Karpas-422 (cell line): ENCODE results near the gene FAM216A. TPM values are rescaled to one million over a fixed set of nuclear protein-coding genes. Genes with fewer than 3 reads are reported as not detected.

ENCODE experiments used
- DNase-seq: peaks from one replicate; pipeline ENCODE4 v3.0.0-alpha.2; 2015
- H2AFZ ChIP-seq: fragments of 200-600 bp; sonication (generic); 2 replicates; pipeline ENCODE4 v1.6.1; 2014; ENCODE audit warnings: antibody characterized with exemption, low read length, mixed read lengths
- H3K27ac ChIP-seq: fragments of 200-600 bp; sonication (generic); 2 replicates; pipeline ENCODE4 v1.5.1; 2014; ENCODE audit warnings: mild to moderate bottlenecking, low read length, moderate library complexity
- H3K27me3 ChIP-seq: fragments of 200-600 bp; sonication (generic); 2 replicates; pipeline ENCODE4 v1.6.1; 2014; ENCODE audit warnings: low read length, mixed read lengths
- H3K36me3 ChIP-seq: fragments of 200-600 bp; sonication (generic); 2 replicates; pipeline ENCODE4 v1.6.1; 2014; ENCODE audit warnings: low read length, mixed read lengths; ENCODE audit not compliant: insufficient read depth
- H3K4me1 ChIP-seq: fragments of 200-600 bp; sonication (generic); 2 replicates; pipeline ENCODE4 v1.6.1; 2014; ENCODE audit warnings: mild to moderate bottlenecking, low read length, mixed read lengths
- H3K4me2 ChIP-seq: fragments of 200-600 bp; sonication (generic); 2 replicates; pipeline ENCODE4 v1.6.1; 2014; ENCODE audit warnings: low read length, low read depth, mild to moderate bottlenecking; ENCODE audit not compliant: poor library complexity, severe bottlenecking
- H3K4me3 ChIP-seq: fragments of 200-600 bp; sonication (generic); 2 replicates; pipeline ENCODE4 v1.5.1; 2014; ENCODE audit warnings: mild to moderate bottlenecking, antibody characterized with exemption, low read length, mixed read lengths
- H3K79me2 ChIP-seq: fragments of 200-600 bp; sonication (generic); 2 replicates; pipeline ENCODE4 v1.6.1; 2014; ENCODE audit warnings: mild to moderate bottlenecking, low read length, mixed read lengths
- H3K9ac ChIP-seq: fragments of 200-600 bp; sonication (generic); 2 replicates; pipeline ENCODE4 v1.6.0; 2014; ENCODE audit warnings: low read length
- H3K9me2 ChIP-seq: fragments of 200-600 bp; sonication (generic), shearing (Covaris generic); replicated peaks from 2 replicates; pipeline ENCODE4 v1.6.0; 2014; ENCODE audit warnings: mild to moderate bottlenecking, low read length, moderate library complexity; ENCODE audit not compliant: insufficient read depth
- H3K9me3 ChIP-seq: fragments of 300-700, 200-600 bp; sonication (generic); 2 replicates; pipeline ENCODE4 v1.6.1; 2014; ENCODE audit warnings: low read length, mixed read lengths
- H4K20me1 ChIP-seq: fragments of 200-600 bp; sonication (generic); 2 replicates; pipeline ENCODE4 v1.6.1; 2014; ENCODE audit warnings: mild to moderate bottlenecking, antibody characterized with exemption, low read length, low read depth; ENCODE audit not compliant: insufficient read depth
- small RNA-seq: library from RNA; depleted of rRNA; stranded (forward); fragments of <200 nt; gene quantifications from one replicate; pipeline ENCODE3, GENCODE V24; 2014
- total RNA-seq: library from RNA; depleted of rRNA; stranded (reverse); fragments of >200 nt; shearing (Covaris generic); gene quantifications from 2 replicates; pipeline ENCODE4 v1.2.3, GENCODE V29; 2014; ENCODE audit warnings: low replicate concordance; rRNA removed

FAM216A gene
- total RNA-seq, 1 experiment from 2014 or later, result 59.9 TPM

DNA sequence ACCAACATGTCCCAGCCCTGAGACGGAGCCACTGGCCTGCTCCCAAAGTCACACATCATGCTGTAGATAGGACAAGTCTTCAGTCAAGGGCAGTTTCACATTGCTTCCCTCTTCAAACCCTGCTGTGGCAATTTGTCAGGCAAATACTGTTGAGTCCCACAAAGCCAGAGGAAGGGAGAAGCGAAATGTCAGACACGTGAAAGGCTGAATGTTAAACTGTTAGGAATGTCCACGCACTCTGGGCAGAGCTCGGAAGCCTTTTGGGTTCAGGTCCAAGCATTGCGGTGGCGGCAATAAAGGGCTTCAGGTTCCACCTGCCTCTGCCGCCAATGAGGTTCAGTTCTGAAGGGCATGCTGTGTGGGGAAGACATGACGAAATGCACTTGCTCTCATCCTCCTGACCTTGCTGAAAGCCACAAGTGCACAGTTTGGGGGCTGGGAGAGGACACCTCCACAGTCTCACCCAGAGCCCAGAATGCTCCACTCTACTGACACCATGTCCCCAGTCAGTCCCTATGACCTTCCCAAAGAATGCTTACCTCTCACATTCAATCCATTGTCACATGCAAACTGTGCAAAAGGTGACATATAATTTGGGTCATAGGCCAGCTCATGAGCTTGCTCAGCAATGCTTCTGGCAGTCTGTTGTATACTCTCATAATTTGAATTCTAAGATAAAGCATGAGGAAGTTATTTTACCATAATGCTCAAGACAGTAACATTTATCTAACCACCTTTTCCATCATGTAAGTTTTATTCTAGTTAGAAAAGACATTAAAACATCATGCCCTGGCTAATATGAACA, 69.2 kb downstream of the FAM216A start:
- Histone ChIP-seq H3K4me2 (peak overlapping the region; percentile 25), H3K36me3 (peaks cover 35% of the 10 kb centered on the region), H2AFZ (no peak overlapping the region), H3K27ac (peak overlapping the region; percentile 65), H3K27me3 (no peaks in the 10 kb centered on the region), H3K9me2 (no peaks in the 10 kb centered on the region), H3K9me3 (no peaks in the 10 kb centered on the region), H3K4me3 (no peak overlapping the region), H4K20me1 (no peaks in the 10 kb centered on the region), H3K79me2 (peaks cover 76% of the 10 kb centered on the region), H3K4me1 (peaks cover 91% of the 10 kb centered on the region), H3K9ac (no peak overlapping the region; the same call in 1 of the 2 replicates)
- DNase-seq, result no peak

GRCh38 chr12:110538869-110539622, 70.4 kb downstream of the FAM216A start:
- Histone ChIP-seq H3K27me3 (no peaks in the 10 kb centered on the region), H3K4me3 (no peak overlapping the region), H3K27ac (peak overlapping the region; percentile 65), H3K36me3 (peaks cover 45% of the 10 kb centered on the region), H3K9me3 (no peaks in the 10 kb centered on the region), H3K4me1 (peaks cover 79% of the 10 kb centered on the region), H3K9ac (no peak overlapping the region), H3K79me2 (peaks cover 80% of the 10 kb centered on the region), H4K20me1 (no peaks in the 10 kb centered on the region), H2AFZ (no peak overlapping the region), H3K4me2 (peak overlapping the region; percentile 3), H3K9me2 (no peaks in the 10 kb centered on the region)
- DNase-seq, result no peak

Small RNA genes within 50 kb of the gene (small RNA-seq; reads per million reads assigned to genes)
- not detected for gene RF00278

Other genes starting within 250 kb of the FAM216A start
- 70.0 and 88.5 TPM in 2 replicates for gene ATP2A2, start 187.6 kb upstream of the FAM216A start, total RNA-seq
- gene ANAPC7, start 65.1 kb upstream of the FAM216A start, total RNA-seq, result 42.3 and 62.1 TPM in 2 replicates
- gene ARPC3, start 18.5 kb upstream of the FAM216A start, total RNA-seq, result 240 and 483 TPM in 2 replicates
- 28.0 and 32.8 TPM in 2 replicates for gene GPN3, start 588 bp upstream of the FAM216A start, total RNA-seq
- 74.6 and 103 TPM in 2 replicates for gene VPS29, start 33.3 kb downstream of the FAM216A start, total RNA-seq
- 0.32 and 1.4 TPM in 2 replicates for gene RAD9B, start 33.5 kb downstream of the FAM216A start, total RNA-seq
- 16.1 and 27.4 TPM in 2 replicates for gene PPTC7, start 114.5 kb downstream of the FAM216A start, total RNA-seq
- gene TCTN1, start 145.3 kb downstream of the FAM216A start, total RNA-seq, result 31.0 and 31.3 TPM in 2 replicates
- gene HVCN1, start 220.3 kb downstream of the FAM216A start, total RNA-seq, result 5.1 and 11.5 TPM in 2 replicates